Measurements from ENCODE around the gene MEF2C. TPM values are rescaled to one million over a fixed set of nuclear protein-coding genes. Genes with fewer than 3 reads are reported as not detected.

Gene MEF2C
- polyA plus RNA-seq, 1 donor = 1,127 TPM

- DNase-seq = no peak
Measured at GRCh38 chr5:88672644-88673252, 210.2 kb downstream of the MEF2C start.

- no peak for DNase-seq
Measured at GRCh38 chr5:88671505-88672499, 211.2 kb downstream of the MEF2C start.

- no peak for DNase-seq
Measured at GRCh38 chr5:88671106-88671504, 211.9 kb downstream of the MEF2C start.

GRCh38 chr5:88670461-88670860, 212.5 kb downstream of the MEF2C start:
- DNase-seq = no peak

GRCh38 chr5:88669371-88670050, 213.5 kb downstream of the MEF2C start:
- no peak for DNase-seq

GRCh38 chr5:88667496-88668201, 215.3 kb downstream of the MEF2C start:
- no peak for DNase-seq
